OCI-LY3 (cell line): ENCODE measurements around the gene MAP2K4.
"Not testable (repeated sequence)": the region's sequence is repeated elsewhere in the genome, so short reads cannot be mapped to it uniquely, and the experiment has no call there.

Source experiments
- H2AFZ ChIP-seq: fragments of 200-600, 300-600 bp; shearing (Covaris generic); 2 replicates; pipeline ENCODE4 v1.6.0; 2014; ENCODE audit warnings: antibody characterized with exemption, low read depth, low read length
- H3K27ac ChIP-seq: fragments of 200-600, 300-600 bp; sonication (generic); 2 replicates; pipeline ENCODE4 v1.5.1; 2014; ENCODE audit warnings: mild to moderate bottlenecking, low read length, moderate library complexity, mixed read lengths
- H3K27me3 ChIP-seq: fragments of 200-600, 300-600 bp; sonication (generic); 2 replicates; pipeline ENCODE4 v1.6.1; 2014; ENCODE audit warnings: low read depth, low read length, mixed read lengths
- H3K36me3 ChIP-seq: fragments of 200-600, 300-600 bp; sonication (generic); replicated peaks from 2 replicates; pipeline ENCODE3; 2014; ENCODE audit warnings: low read depth, low read length, mixed read lengths
- H3K4me1 ChIP-seq: fragments of 300-600, 200-600 bp; sonication (generic); 2 replicates; pipeline ENCODE4 v1.6.1; 2014; ENCODE audit warnings: low read length, mixed read lengths
- H3K4me2 ChIP-seq: fragments of 200-600, 300-600 bp; sonication (generic); 2 replicates; pipeline ENCODE4 v1.6.1; 2014; ENCODE audit warnings: low read length, mixed read lengths
- H3K4me3 ChIP-seq: fragments of 300-600, 200-600 bp; sonication (generic); 2 replicates; pipeline ENCODE4 v1.5.1; 2014; ENCODE audit warnings: antibody characterized with exemption, mild to moderate bottlenecking, low read length, moderate library complexity
- H3K79me2 ChIP-seq: fragments of 300-600, 200-600 bp; shearing (Covaris generic); 2 replicates; pipeline ENCODE4 v1.6.1; 2014; ENCODE audit warnings: mild to moderate bottlenecking, low read length, mixed read lengths
- H3K9ac ChIP-seq: fragments of 300-600, 200-600 bp; shearing (Covaris generic); 2 replicates; pipeline ENCODE4 v1.6.0; 2014; ENCODE audit warnings: mild to moderate bottlenecking, low read length, moderate library complexity
- H3K9me3 ChIP-seq: fragments of 200-600, 300-600 bp; shearing (Covaris generic); 2 replicates; pipeline ENCODE4 v1.6.1; 2014; ENCODE audit warnings: low read length, mixed read lengths; ENCODE audit not compliant: insufficient read depth
- H4K20me1 ChIP-seq: fragments of 200-600, 300-600 bp; sonication (generic); 2 replicates; pipeline ENCODE4 v1.6.1; 2016; ENCODE audit warnings: low read length, mixed read lengths; ENCODE audit not compliant: insufficient read depth
- CTCF ChIP-seq: fragments of 200-600, 300-600 bp; sonication (generic); IDR thresholded peaks from 2 replicates; pipeline ENCODE4 v1.5.1; 2014; ENCODE audit warnings: antibody characterized with exemption, low read length, low read depth
- EZH2phosphoT487 ChIP-seq: fragments of 200-600 bp; shearing (Covaris generic); IDR thresholded peaks from 2 replicates; pipeline ENCODE4 v1.6.1; 2018; ENCODE audit warnings: antibody characterized with exemption, mixed run types, low read depth

MAP2K4 gene

GRCh38 chr17:12136243-12136642 is 115.6 kb downstream of the MAP2K4 start:
- Histone ChIP-seq H3K9me3 (no peaks in the 10 kb centered on the region; the same call in 1 of the 2 replicates), H2AFZ (no peak overlapping the region), H4K20me1 (no peaks in the 10 kb centered on the region), H3K36me3 (peaks cover 14% of the 10 kb centered on the region), H3K4me1 (no peaks in the 10 kb centered on the region), H3K9ac (no peak overlapping the region), H3K4me3 (no peak overlapping the region), H3K27me3 (no peaks in the 10 kb centered on the region), H3K27ac (no peak overlapping the region), H3K4me2 (no peak overlapping the region), H3K79me2 (no peaks in the 10 kb centered on the region)
- TF ChIP-seq CTCF: no peak
- no peak for TF ChIP-seq EZH2phosphoT487

- Histone ChIP-seq H3K27me3 (no peaks in the 10 kb centered on the region), H3K4me1 (no peaks in the 10 kb centered on the region), H3K36me3 (peaks cover 14% of the 10 kb centered on the region), H2AFZ (no peak overlapping the region), H4K20me1 (no peaks in the 10 kb centered on the region), H3K9ac (no peak overlapping the region), H3K79me2 (no peaks in the 10 kb centered on the region), H3K4me3 (no peak overlapping the region), H3K27ac (no peak overlapping the region), H3K4me2 (no peak overlapping the region), H3K9me3 (no peaks in the 10 kb centered on the region; the same call in 1 of the 2 replicates)
- no peak for TF ChIP-seq EZH2phosphoT487
- TF ChIP-seq CTCF: no peak
These were observed 116.0 kb downstream of the MAP2K4 start for GRCh38 chr17:12136646-12137045.

- H3K79me2 ChIP-seq: no peaks in the 10 kb centered on the region
- no peak overlapping the region for H3K27ac ChIP-seq
- no peak for TF ChIP-seq CTCF
- TF ChIP-seq EZH2phosphoT487: no peak
- H3K36me3 ChIP-seq: peaks cover 14% of the 10 kb centered on the region
- no peak overlapping the region for H3K4me2 ChIP-seq
- H2AFZ ChIP-seq: no peak overlapping the region
- H3K27me3 ChIP-seq: no peaks in the 10 kb centered on the region
- no peaks in the 10 kb centered on the region for H4K20me1 ChIP-seq
- no peak overlapping the region for H3K9ac ChIP-seq
- no peak overlapping the region for H3K4me3 ChIP-seq
- no peaks in the 10 kb centered on the region for H3K4me1 ChIP-seq
- H3K9me3 ChIP-seq: no peaks in the 10 kb centered on the region; the same call in 1 of the 2 replicates
These were observed 117.2 kb downstream of the MAP2K4 start for GRCh38 chr17:12137859-12138258.

- Histone ChIP-seq H3K9ac (no peak overlapping the region), H3K36me3 (peaks cover 14% of the 10 kb centered on the region), H3K4me3 (no peak overlapping the region), H3K27ac (no peak overlapping the region), H3K27me3 (no peaks in the 10 kb centered on the region), H2AFZ (no peak overlapping the region), H3K4me1 (no peaks in the 10 kb centered on the region), H3K4me2 (no peak overlapping the region), H4K20me1 (no peaks in the 10 kb centered on the region), H3K9me3 (no peaks in the 10 kb centered on the region; the same call in 1 of the 2 replicates), H3K79me2 (no peaks in the 10 kb centered on the region)
- TF ChIP-seq EZH2phosphoT487: no peak
- TF ChIP-seq CTCF: no peak
These were observed 120.0 kb downstream of the MAP2K4 start for GRCh38 chr17:12140685-12141084.

- H3K4me1 ChIP-seq, H3K36me3 ChIP-seq, H3K4me3 ChIP-seq, H4K20me1 ChIP-seq, H3K9ac ChIP-seq, H3K4me2 ChIP-seq, H3K27me3 ChIP-seq, H2AFZ ChIP-seq, H3K79me2 ChIP-seq, H3K9me3 ChIP-seq, H3K27ac ChIP-seq: not testable (repeated sequence)
These were observed 141.5 kb downstream of the MAP2K4 start for GRCh38 chr17:12162187-12162586.
